HUDEP-2 (cell line): ENCODE measurements around the gene RRAS.

Experiments used
- DNase-seq, 76 experiments: peaks; one replicate each; lab custom pipeline; 2025; ENCODE audit not compliant: unreplicated experiment in 76 of 76; lab: John Stamatoyannopoulos, UW

The RRAS gene

GRCh38 chr19:49640113-49640898, at the start of gene RRAS:
TSS of gene RRAS (minus strand) at chr19:49640143. CDS start at chr19:49640098, 45 bp downstream.
- peak; percentile 85 to 100 (median 100) for DNase-seq

GRCh38 chr19:49689133-49690078, 49.5 kb upstream of the RRAS start, which contains the start of gene ADM5:
TSS of gene ADM5 (plus strand) at chr19:49689594. CDS start at chr19:49689838, 244 bp downstream.
- no peak for DNase-seq

GRCh38 chr19:49688531-49689132, 48.7 kb upstream of the RRAS start:
- DNase-seq, result no peak

GRCh38 chr19:49687566-49688316, 47.8 kb upstream of the RRAS start:
- DNase-seq, result no peak

- no peak for DNase-seq
These were observed 47.2 kb upstream of the RRAS start for GRCh38 chr19:49687150-49687549.

- no peak for DNase-seq
These were observed 46.7 kb upstream of the RRAS start for GRCh38 chr19:49686503-49687088.

GRCh38 chr19:49685845-49686332, 45.9 kb upstream of the RRAS start:
- DNase-seq, result no peak

GRCh38 chr19:49684983-49685553, 45.1 kb upstream of the RRAS start:
- DNase-seq, result no peak

- peak in 24 of 76 experiments; percentile 15 to 44 (median 28) for DNase-seq
These were observed 44.5 kb upstream of the RRAS start for GRCh38 chr19:49684251-49684982.

- no peak for DNase-seq
These were observed 43.9 kb upstream of the RRAS start for GRCh38 chr19:49683814-49684250.

GRCh38 chr19:49682274-49682673, 42.3 kb upstream of the RRAS start:
- DNase-seq, result no peak

GRCh38 chr19:49681830-49682229, 41.9 kb upstream of the RRAS start:
- DNase-seq, result no peak

- DNase-seq, result peak in 72 of 76 experiments; percentile 57 to 97 (median 88)
These were observed 40.7 kb upstream of the RRAS start for GRCh38 chr19:49680421-49681351.

GRCh38 chr19:49679771-49680413, 39.9 kb upstream of the RRAS start:
- no peak for DNase-seq

GRCh38 chr19:49678985-49679770, 39.2 kb upstream of the RRAS start:
- no peak for DNase-seq
